Gastroesophageal sphincter (tissue), 3 donors: Measurements from ENCODE around the gene FIGLA.

Experiments
- EP300 ChIP-seq: sonication (generic); formaldehyde crosslinking; IDR thresholded peaks from one replicate; pipeline ENCODE4 v1.6.1; 2017; ENCODE audit warnings: antibody characterized with exemption, mild to moderate bottlenecking
- POLR2A ChIP-seq, 2 donors: fragments of 450-650 bp; IDR thresholded peaks; one replicate each; pipeline ENCODE4 v1.6.1; 2017; ENCODE audit warnings: antibody characterized with exemption in 2 of 2, mild to moderate bottlenecking in 2 of 2, moderate library complexity in 1 of 2
- POLR2AphosphoS5 ChIP-seq: sonication (generic); formaldehyde crosslinking; IDR thresholded peaks from one replicate; pipeline ENCODE4 v1.6.1; 2017; ENCODE audit warnings: antibody characterized with exemption
- TF ChIP-seq, protein P1 (sequence below), 4 experiments: fragments of 200-600 bp in 2 of 4; fragments of 450-650 bp in 2 of 4; sonication (generic) in 1 of 4; IDR thresholded peaks; one replicate each; pipeline ENCODE4 v1.5.1; 2017 to 2019; ENCODE audit warnings: antibody characterized with exemption in 4 of 4, mild to moderate bottlenecking in 2 of 4, moderate library complexity in 2 of 4

DNA sequence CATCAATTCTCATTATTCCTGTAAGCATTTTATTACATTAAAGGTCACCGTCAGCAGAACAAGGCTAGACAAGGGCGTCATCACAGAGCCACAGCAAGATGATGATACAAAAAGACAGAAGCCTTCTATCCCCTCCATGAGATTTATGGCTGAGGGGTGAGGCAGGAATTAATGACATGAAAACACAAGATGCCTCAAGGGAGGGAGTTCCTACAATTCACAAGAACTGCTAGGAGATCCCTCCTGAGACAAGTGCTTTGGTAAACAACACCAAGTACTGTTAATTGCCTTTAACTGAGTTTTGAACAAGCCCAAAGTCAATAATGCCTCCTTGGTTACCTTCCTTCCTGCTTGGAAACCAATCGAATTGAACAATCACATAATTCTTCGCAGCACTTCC lies 36.5 kb downstream of the FIGLA start:
- TF ChIP-seq POLR2A (IDR thresholded peaks at IDR 0.05) (no peak), EP300 (no peak), POLR2AphosphoS5 (no peak)
- TF ChIP-seq, protein P1, sequence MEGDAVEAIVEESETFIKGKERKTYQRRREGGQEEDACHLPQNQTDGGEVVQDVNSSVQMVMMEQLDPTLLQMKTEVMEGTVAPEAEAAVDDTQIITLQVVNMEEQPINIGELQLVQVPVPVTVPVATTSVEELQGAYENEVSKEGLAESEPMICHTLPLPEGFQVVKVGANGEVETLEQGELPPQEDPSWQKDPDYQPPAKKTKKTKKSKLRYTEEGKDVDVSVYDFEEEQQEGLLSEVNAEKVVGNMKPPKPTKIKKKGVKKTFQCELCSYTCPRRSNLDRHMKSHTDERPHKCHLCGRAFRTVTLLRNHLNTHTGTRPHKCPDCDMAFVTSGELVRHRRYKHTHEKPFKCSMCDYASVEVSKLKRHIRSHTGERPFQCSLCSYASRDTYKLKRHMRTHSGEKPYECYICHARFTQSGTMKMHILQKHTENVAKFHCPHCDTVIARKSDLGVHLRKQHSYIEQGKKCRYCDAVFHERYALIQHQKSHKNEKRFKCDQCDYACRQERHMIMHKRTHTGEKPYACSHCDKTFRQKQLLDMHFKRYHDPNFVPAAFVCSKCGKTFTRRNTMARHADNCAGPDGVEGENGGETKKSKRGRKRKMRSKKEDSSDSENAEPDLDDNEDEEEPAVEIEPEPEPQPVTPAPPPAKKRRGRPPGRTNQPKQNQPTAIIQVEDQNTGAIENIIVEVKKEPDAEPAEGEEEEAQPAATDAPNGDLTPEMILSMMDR (IDR thresholded peaks at IDR 0.05): no peak
